ENCODE measurements around the gene TNNC2.
A peak's percentile ranks its signal among the peaks of the same experiment; 100 is the strongest.
"Not testable (repeated sequence)": the region's sequence is repeated elsewhere in the genome, so short reads cannot be mapped to it uniquely, and the experiment has no call there.

Gene TNNC2

DNA sequence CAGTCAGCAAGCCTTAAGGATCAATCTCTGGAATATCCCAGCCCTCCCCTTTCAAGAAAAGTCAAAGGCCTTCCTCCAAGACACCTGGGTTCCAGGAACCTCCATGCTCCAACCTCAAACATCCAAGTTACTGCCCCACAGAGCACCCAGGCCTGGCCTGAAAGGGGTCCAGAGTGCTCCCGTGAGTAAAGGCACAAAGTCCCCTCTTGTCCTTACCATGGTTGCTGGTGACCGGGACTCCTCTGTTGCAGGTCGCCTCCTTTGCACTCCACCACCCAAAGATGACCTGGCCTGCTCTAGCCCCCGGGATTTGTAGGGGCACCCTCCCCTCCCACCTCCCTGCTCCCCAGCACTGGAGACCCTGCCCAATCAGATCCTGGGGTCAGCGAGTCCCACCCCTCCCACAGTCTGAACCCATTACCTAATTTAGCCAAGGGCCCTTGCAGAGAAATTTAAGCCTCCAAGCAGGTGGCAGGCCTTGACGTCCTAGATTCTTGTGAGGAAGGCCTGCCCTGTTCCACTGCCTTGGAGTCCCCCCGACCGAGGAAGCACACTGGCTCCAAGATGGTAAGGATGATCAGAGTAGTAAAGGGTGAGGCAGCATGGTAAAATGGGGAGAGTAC lies at the start of gene TNNC2:
TNNC2 (minus strand) TSS at position 283 of the 623 bp plus-strand sequence; CDS start at position 219, 64 bp downstream.
- DNase-seq: no peak

GRCh38 chr20:45874576-45874975 lies 47.5 kb upstream of the TNNC2 start:
- no peak for DNase-seq

GRCh38 chr20:45874104-45874481 lies 47.0 kb upstream of the TNNC2 start:
- not testable (repeated sequence) for DNase-seq

- DNase-seq: no peak
These were observed 46.4 kb upstream of the TNNC2 start for GRCh38 chr20:45873409-45874103.

- no peak for DNase-seq
These were observed 45.5 kb upstream of the TNNC2 start for GRCh38 chr20:45872626-45873025.

- no peak for DNase-seq
These were observed 40.7 kb upstream of the TNNC2 start for GRCh38 chr20:45867819-45868176.

GRCh38 chr20:45867136-45867818 lies 40.2 kb upstream of the TNNC2 start:
- no peak for DNase-seq

DNA sequence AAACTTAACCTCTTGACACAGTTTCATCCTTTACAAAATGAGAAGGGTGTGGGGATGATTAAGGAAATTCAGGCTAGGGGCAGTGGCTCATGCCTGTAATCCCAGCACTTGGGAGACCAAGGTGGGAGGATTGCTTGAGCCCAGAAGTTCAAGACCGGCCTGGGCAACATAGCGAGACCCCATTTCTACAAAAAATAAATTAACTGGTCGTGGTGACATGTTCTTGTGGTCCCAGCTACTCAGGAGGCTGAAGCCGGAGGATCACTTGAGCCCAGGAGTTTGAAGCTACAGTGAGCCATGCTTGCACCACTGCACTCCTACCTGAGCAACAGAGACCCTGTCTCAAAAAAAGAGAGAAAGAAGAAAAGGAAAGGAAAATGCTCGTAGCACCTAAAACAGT lies 39.3 kb upstream of the TNNC2 start:
- DNase-seq: no peak

- DNase-seq: no peak
These were observed 36.7 kb upstream of the TNNC2 start for GRCh38 chr20:45863543-45864470.

DNA sequence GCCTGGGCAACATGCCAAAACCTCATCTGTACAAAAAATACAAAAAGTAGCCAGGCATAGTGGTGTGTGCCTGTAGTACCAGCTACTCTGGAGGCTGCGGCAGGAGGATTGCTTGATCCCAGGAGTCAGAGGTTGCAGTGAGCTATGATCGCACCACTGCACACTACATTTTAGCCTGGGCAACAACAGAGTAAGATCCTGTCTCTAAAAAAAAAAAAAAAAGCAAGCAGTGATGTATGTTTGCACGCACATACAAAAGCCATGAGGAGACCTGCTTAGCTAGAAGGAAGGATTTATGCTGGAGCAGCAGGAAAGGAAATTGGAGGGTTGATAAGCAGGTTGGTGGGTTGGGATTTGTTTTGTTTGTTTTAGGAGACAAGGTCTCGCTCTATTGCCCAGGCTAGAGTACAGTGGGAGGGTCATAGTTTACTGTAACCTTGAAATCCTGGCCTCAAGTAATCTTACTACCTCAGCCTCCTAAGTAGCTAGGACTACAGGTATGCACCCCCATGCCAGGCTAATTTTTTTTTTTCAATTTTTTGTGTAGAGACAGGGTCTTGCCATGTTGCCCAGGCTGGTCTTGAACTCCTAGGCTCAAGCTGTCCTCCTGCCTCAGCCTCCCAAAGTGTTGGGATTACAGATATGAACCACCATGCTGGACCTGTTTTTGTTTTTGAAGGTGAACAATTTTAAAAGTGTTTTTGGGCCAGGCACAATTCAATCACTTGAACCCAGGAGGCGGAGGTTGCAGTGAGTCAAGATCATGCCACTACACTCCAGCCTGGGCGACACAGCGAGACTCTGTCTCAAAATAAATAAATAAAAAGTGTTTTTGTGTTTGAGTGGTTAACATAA lies 34.3 kb upstream of the TNNC2 start:
- no peak for DNase-seq

- DNase-seq: no peak
These were observed 33.6 kb upstream of the TNNC2 start for GRCh38 chr20:45860560-45861220.

GRCh38 chr20:45859916-45860315 lies 32.8 kb upstream of the TNNC2 start:
- no peak for DNase-seq

DNA sequence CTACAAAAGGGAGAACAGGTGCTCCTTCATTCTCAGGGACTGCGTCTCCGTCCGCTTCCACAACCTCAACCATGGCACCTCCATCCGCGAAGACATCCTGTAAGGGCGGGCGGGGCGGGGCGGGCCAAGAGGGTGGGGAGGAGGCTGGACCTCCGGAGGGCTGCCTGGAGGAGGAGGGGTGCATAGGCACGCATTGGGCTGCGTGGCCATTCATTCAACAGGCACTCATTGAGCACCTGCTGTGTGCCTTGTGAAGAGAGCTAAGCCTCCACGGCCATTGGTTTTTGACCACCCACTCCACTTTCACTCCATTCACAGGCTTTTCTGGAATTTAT lies 30.7 kb upstream of the TNNC2 start:
- DNase-seq: peak in 1 of 6 experiments; percentile 52

GRCh38 chr20:45857114-45857881 lies 30.2 kb upstream of the TNNC2 start, which contains the start of the genes ACOT8 and ZSWIM3:
TSS of gene ACOT8 (minus strand) at chr20:45857392. CDS start at chr20:45857315, 77 bp downstream.
TSS of gene ZSWIM3 (plus strand) at chr20:45857614. CDS start at chr20:45857826, 212 bp downstream.
- DNase-seq: peak; percentile 72 to 98 (median 94)

DNA sequence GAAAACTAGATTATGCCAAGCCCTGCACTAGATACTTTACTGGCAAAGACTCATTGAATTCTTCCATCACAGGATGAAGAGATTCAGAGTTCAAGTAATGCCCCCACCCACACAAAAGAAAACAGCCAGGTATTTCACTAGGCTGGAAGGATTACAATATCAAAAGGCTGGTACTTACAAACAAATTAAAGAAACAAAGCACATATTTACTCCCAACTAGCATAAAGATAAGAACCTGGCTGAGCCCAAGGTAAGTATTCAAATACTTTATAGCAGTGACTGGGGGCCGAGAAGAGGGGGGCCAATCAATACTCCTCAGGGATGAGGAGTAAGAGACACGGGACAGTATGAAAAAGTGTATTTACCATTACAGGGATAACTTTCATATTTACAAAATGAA lies 26.4 kb upstream of the TNNC2 start:
- no peak for DNase-seq

- no peak for DNase-seq
These were observed 25.2 kb upstream of the TNNC2 start for GRCh38 chr20:45852326-45852725.

DNA sequence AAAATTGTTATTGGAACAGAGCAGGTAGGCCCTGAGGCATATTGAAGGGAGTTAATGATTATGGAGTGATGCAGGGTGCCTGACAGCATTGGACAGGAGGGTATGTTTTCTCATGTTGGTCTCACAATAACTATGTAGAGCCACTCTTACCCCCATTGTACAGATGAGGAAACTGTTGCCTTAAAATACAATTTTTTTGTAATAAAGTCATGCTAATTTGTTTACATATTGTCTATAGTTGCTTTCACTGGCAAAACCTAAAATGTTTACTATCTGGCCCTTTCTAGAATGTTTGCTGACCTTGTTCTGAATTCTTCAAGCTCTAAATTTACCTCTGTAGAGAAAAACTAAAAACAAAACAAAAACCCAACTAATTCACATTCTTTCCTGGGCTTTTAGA lies 24.4 kb upstream of the TNNC2 start:
- DNase-seq: no peak

DNA sequence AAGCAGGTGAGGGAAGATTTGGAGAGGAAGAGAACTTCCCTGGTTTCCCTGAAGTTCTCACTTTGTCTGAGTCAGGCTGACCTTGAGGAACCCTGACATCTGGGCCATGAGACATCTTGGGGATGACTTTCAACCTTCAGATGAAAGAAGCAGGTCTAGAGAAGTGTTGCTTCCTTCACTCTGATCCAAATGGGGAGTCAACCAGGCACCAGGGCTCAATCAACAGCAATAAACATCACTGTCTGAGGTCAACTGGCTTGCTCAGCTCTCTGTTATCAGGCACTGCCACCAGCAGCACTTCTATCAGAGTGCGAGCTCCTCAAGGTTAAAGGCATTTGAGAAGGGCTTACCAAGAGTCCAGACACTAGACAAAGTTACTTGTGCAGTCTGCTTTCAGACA lies 23.8 kb upstream of the TNNC2 start:
- DNase-seq: no peak

GRCh38 chr20:45850238-45850637 lies 23.1 kb upstream of the TNNC2 start:
- DNase-seq: no peak

DNA sequence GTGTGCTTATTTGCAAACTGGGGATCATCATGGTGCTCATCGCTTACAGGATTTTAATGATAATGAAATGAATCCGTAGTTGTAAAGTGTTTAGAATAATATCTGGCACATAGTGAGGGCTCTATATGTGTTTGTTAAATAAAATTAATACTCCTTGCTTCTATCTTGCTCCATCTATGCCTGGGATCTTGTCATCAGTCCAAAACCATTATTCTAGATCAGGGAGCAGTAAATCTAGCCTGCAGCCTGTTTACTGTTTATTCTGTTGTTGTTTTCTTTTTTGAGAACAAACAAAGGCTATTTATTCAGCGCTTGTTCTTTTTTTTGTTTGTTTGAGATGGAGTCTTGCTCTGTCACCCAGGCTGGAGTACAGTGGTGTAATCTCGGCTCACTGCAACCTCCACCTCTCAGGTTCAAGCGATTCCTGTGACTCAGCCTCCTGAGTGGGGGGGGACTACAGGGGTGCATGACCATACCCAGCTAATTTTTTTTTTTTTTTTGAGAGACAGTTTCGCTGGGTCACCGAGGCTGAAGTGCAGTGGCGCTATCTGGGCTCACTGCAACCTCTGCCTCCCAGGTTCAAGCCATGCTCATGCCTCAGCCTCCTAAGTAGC lies 22.0 kb upstream of the TNNC2 start:
- no peak for DNase-seq

All from stimulated activated naive CD4-positive, alpha-beta T cell (primary cell).